ENCODE results near the gene HSPB7. TPM values are rescaled to one million over a fixed set of nuclear protein-coding genes. Genes with fewer than 3 reads are reported as not detected.
A peak's percentile ranks its signal among the peaks of the same experiment; 100 is the strongest.
"Not testable (repeated sequence)": the region's sequence is repeated elsewhere in the genome, so short reads cannot be mapped to it uniquely, and the experiment has no call there.

The HSPB7 gene
- total RNA-seq, 1 experiment from 2014 or later = not detected

DNA sequence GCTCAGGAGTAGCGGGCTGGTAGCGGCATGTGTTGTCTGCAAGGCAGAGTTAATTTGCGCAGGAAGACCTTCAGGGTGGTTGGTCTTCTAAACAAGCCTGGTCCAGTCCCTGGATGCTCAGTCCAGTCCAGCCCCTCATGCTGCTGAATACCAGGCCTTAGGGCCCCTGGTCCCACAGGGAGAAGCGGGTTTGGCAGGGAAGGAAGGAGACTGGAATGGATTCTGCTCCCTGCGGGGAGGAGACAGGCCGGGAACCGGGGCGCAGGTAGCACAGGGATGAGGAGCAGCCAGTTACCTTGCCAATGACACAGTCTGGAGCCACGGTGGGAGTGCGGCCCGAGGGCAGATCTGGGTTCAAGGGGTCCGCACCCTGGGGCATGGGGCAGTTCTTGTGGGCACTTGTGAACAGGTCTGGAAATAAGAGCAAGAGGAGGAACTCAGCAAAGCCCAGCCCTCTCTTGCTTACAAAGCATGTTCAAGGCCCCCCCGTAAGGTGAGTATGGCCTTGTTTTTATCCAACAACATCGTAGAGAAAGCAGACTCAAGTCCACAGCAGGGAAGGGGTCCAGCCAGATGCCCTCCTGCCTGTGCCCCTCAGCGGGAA lies 45.5 kb upstream of the HSPB7 start:
- no peak overlapping the region for H2BK15ac ChIP-seq (ENCODE audit: low read depth, low read length)
- Mint-ChIP-seq H3K4me3 (no peak overlapping the region; a peak in 1 of 5 replicates), H3K4me1 (peaks cover 33 to 39% of the 10 kb centered on the region in 2 experiments), H3K9me3 (no peaks in the 10 kb centered on the region), H3K36me3 (ENCODE audit: insufficient read depth in 1 of 3, low read depth in 3 of 3) (no peaks in the 10 kb centered on the region), H3K27ac (peak overlapping the region in 1 of 3 experiments; percentile 29; a peak in 2 of 7 replicates), H3K27me3 (ENCODE audit: low read depth) (peaks cover 23% of the 10 kb centered on the region)
- H3K27ac ChIP-seq (ENCODE audit: insufficient read length, low read depth, low read length) = no peak overlapping the region
- no peaks in the 10 kb centered on the region for H3K79me2 ChIP-seq (ENCODE audit: insufficient read depth, low read length)
- H3K23ac ChIP-seq (ENCODE audit: insufficient read length, low read depth, low read length) = no peak overlapping the region
- H4K5ac ChIP-seq (ENCODE audit: insufficient read length, low read depth, low read length) = no peak overlapping the region
- no peaks in the 10 kb centered on the region for H3K79me1 ChIP-seq (ENCODE audit: insufficient read depth, low read depth, low read length, poor library complexity, severe bottlenecking)
- no peaks in the 10 kb centered on the region for H3K27me3 ChIP-seq (ENCODE audit: insufficient read depth, low read length)
- no peak overlapping the region for H3K4ac ChIP-seq (ENCODE audit: low read depth, low read length)
- H3K23me2 ChIP-seq (ENCODE audit: insufficient read length, low read depth, low read length, poor library complexity, severe bottlenecking) = no peaks in the 10 kb centered on the region
- H4K20me1 ChIP-seq (ENCODE audit: control insufficient read depth, insufficient read depth, insufficient read length) = no peaks in the 10 kb centered on the region
- no peak overlapping the region for H2AFZ ChIP-seq (ENCODE audit: low read length)
- no peak overlapping the region for H2BK5ac ChIP-seq (ENCODE audit: insufficient read length, low read length)
- TF ChIP-seq, protein P1, sequence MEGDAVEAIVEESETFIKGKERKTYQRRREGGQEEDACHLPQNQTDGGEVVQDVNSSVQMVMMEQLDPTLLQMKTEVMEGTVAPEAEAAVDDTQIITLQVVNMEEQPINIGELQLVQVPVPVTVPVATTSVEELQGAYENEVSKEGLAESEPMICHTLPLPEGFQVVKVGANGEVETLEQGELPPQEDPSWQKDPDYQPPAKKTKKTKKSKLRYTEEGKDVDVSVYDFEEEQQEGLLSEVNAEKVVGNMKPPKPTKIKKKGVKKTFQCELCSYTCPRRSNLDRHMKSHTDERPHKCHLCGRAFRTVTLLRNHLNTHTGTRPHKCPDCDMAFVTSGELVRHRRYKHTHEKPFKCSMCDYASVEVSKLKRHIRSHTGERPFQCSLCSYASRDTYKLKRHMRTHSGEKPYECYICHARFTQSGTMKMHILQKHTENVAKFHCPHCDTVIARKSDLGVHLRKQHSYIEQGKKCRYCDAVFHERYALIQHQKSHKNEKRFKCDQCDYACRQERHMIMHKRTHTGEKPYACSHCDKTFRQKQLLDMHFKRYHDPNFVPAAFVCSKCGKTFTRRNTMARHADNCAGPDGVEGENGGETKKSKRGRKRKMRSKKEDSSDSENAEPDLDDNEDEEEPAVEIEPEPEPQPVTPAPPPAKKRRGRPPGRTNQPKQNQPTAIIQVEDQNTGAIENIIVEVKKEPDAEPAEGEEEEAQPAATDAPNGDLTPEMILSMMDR (conservative IDR thresholded peaks at IDR 0.05) = no peak
- no peak overlapping the region for H3K18ac ChIP-seq (ENCODE audit: insufficient read length, low read depth, low read length)
- no peaks in the 10 kb centered on the region for H3K9me3 ChIP-seq (ENCODE audit: control insufficient read depth, low read depth, low read length)
- H2BK120ac ChIP-seq (ENCODE audit: low read depth, low read length, poor library complexity, severe bottlenecking) = no peak overlapping the region
- no peak for DNase-seq
- WGBS (ENCODE audit: extremely low coverage, insufficient read length, low lambda C conversion rate) = no CpG with 5 or more reads among the region's 15 CpGs
- no peak overlapping the region for H2BK20ac ChIP-seq (ENCODE audit: low read depth, low read length, poor library complexity, severe bottlenecking)
- no peak overlapping the region for H3T11ph ChIP-seq (ENCODE audit: low read length)
- H4K8ac ChIP-seq (replicated peaks; ENCODE audit: insufficient read length, low read depth, low read length) = no peak overlapping the region
- H3K4me1 ChIP-seq (ENCODE audit: insufficient read depth, low read length) = peaks cover 3% of the 10 kb centered on the region; the same call in 1 of the 2 replicates
- H3K4me2 ChIP-seq (ENCODE audit: insufficient read depth, insufficient read length, low read length) = no peak overlapping the region
- no peak overlapping the region for H3K9ac ChIP-seq (ENCODE audit: extremely low read depth, insufficient read length, low read length)
- H3K14ac ChIP-seq (ENCODE audit: insufficient read depth, low read length) = no peak overlapping the region
- H4K91ac ChIP-seq (ENCODE audit: insufficient read length, low read depth, low read length) = no peak overlapping the region
- no peak overlapping the region for H2AK5ac ChIP-seq (ENCODE audit: insufficient read length, low read length)
- no peak overlapping the region for H3K56ac ChIP-seq (ENCODE audit: insufficient read length, low read depth, low read length)
- no peak overlapping the region for H2BK12ac ChIP-seq (ENCODE audit: insufficient read length, low read depth, low read length)

DNA sequence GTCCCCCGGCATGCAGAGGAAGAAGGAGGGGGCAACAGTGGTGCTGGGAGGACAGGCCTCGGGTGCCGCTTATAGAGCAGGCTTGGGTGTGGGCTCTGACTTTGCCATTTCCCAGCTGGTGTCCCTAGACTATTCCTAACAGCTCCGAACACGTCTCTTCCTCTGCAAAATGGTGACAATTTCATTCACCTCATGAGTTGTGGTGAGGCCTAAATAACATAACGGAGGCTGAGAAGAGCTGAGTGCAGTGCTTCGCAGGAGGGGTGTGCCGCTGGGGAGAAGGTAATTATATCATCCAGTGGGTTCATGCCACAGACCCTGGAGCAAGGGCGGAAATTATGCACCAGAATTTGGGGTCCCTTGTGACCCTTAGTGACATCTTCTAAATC lies 44.8 kb upstream of the HSPB7 start:
- H3K56ac ChIP-seq (ENCODE audit: insufficient read length, low read depth, low read length); DNase-seq; H3K79me2 ChIP-seq (ENCODE audit: insufficient read depth, low read length); H2BK20ac ChIP-seq (ENCODE audit: low read depth, low read length, poor library complexity, severe bottlenecking); H2BK5ac ChIP-seq (ENCODE audit: insufficient read length, low read length); H3K4me3 Mint-ChIP-seq; H4K20me1 ChIP-seq (ENCODE audit: control insufficient read depth, insufficient read depth, insufficient read length); H3K4me1 ChIP-seq (ENCODE audit: insufficient read depth, low read length); H3K27me3 ChIP-seq (ENCODE audit: insufficient read depth, low read length); H3K27ac ChIP-seq (ENCODE audit: insufficient read length, low read depth, low read length); H3K79me1 ChIP-seq (ENCODE audit: insufficient read depth, low read depth, low read length, poor library complexity, severe bottlenecking); H2BK15ac ChIP-seq (ENCODE audit: low read depth, low read length); H3K4me2 ChIP-seq (ENCODE audit: insufficient read depth, insufficient read length, low read length); H3K27ac Mint-ChIP-seq; H3T11ph ChIP-seq (ENCODE audit: low read length); H3K4ac ChIP-seq (ENCODE audit: low read depth, low read length); H2BK120ac ChIP-seq (ENCODE audit: low read depth, low read length, poor library complexity, severe bottlenecking); H3K9me3 ChIP-seq (ENCODE audit: control insufficient read depth, low read depth, low read length); H3K23me2 ChIP-seq (ENCODE audit: insufficient read length, low read depth, low read length, poor library complexity, severe bottlenecking); H3K9me3 Mint-ChIP-seq; H2BK12ac ChIP-seq (ENCODE audit: insufficient read length, low read depth, low read length); H3K36me3 Mint-ChIP-seq (ENCODE audit: insufficient read depth in 1 of 3, low read depth in 3 of 3); H3K18ac ChIP-seq (ENCODE audit: insufficient read length, low read depth, low read length); H2AFZ ChIP-seq (ENCODE audit: low read length); H4K91ac ChIP-seq (ENCODE audit: insufficient read length, low read depth, low read length); H3K23ac ChIP-seq (ENCODE audit: insufficient read length, low read depth, low read length); H3K9ac ChIP-seq (ENCODE audit: extremely low read depth, insufficient read length, low read length); H3K14ac ChIP-seq (ENCODE audit: insufficient read depth, low read length); H4K5ac ChIP-seq (ENCODE audit: insufficient read length, low read depth, low read length); H2AK5ac ChIP-seq (ENCODE audit: insufficient read length, low read length); H4K8ac ChIP-seq (replicated peaks; ENCODE audit: insufficient read length, low read depth, low read length): not testable (repeated sequence)
- peaks cover 32 to 35% of the 10 kb centered on the region in 2 experiments for H3K4me1 Mint-ChIP-seq
- peaks cover 21% of the 10 kb centered on the region for H3K27me3 Mint-ChIP-seq (ENCODE audit: low read depth)
- WGBS (ENCODE audit: extremely low coverage, insufficient read length, low lambda C conversion rate) = no CpG with 5 or more reads among the region's 9 CpGs
